Colonic mucosa (tissue), 4 donors: ENCODE results near the gene SLC6A13. TPM values are rescaled to one million over a fixed set of nuclear protein-coding genes. Genes with fewer than 3 reads are reported as not detected.

Experiments
- DNase-seq: peaks from one replicate; pipeline ENCODE4 v3.0.0-alpha.2; 2020
- H3K27ac ChIP-seq: fragments of 200-600 bp; one replicate; pipeline ENCODE4 v1.8.0; 2021
- H3K27me3 ChIP-seq: fragments of 200-600 bp; one replicate; pipeline ENCODE4 v1.8.0; 2021
- H3K36me3 ChIP-seq: fragments of 200-600 bp; one replicate; pipeline ENCODE4 v1.8.0; 2021
- H3K4me1 ChIP-seq: fragments of 200-600 bp; one replicate; pipeline ENCODE4 v1.8.0; 2021; ENCODE audit warnings: mild to moderate bottlenecking
- H3K4me3 ChIP-seq: fragments of 200-600 bp; one replicate; pipeline ENCODE4 v1.8.0; 2021
- H3K9ac ChIP-seq, 2 donors: one replicate each; pipeline ENCODE4 v1.7.0; 2013; ENCODE audit warnings: control low read depth in 2 of 2, low read depth in 2 of 2, low read length in 2 of 2
- H3K9me3 ChIP-seq: fragments of 200-600 bp; one replicate; pipeline ENCODE4 v1.8.0; 2021
- intact Hi-C: fragments of 100-400 bp; cut with DNase I; formaldehyde crosslinking; loops from one replicate; pipeline ENCODE4 v1.14.1; 2022
- total RNA-seq, 2 donors: library from RNA; stranded (reverse); fragmentation: NEBNext Ultra II Directional in 1 of 2; extraction: Animal tissue kit (Norgen Biotek cat#: 25700) in 1 of 2; gene quantifications; one replicate each; pipeline ENCODE4 v1.2.1, GENCODE V29; 2021
- TF ChIP-seq, protein P1 (sequence below): fragments of 200-600 bp; IDR thresholded peaks from one replicate; pipeline ENCODE4 v1.8.0; 2022; ENCODE audit warnings: antibody characterized with exemption, mild to moderate bottlenecking
- donor health status: healthy.
- donor health status: DM: no; HTN: no; CAD: no.
- donor health status: DM: no; HTN: no; CAD: no.

Gene SLC6A13
- total RNA-seq, 2 donors from 2014 or later = not detected

DNA sequence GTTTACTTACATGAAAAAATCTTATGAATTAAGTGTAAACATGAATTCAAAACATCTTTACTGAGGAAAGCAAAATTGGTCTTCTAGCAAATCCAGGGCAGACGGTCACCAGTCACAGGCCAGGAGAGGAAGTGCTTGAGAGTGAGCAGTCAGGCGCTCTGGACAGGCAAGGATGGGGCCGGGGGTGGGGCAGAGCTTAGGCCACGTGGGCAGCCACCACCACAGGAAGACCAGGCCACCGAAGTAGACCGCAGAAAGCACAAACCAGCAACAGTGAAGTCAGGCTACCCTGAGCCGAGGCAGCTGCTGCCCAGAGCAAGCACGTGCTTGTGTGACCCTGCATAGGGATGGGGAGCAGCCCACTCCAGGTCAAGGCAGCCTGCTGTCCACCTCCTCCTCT, 82.2 kb downstream of the SLC6A13 start:
- Histone ChIP-seq H3K4me3 (no peak overlapping the region), H3K9ac (no peak overlapping the region), H3K4me1 (no peaks in the 10 kb centered on the region), H3K27ac (no peak overlapping the region), H3K27me3 (no peaks in the 10 kb centered on the region), H3K36me3 (no peaks in the 10 kb centered on the region), H3K9me3 (no peaks in the 10 kb centered on the region)
- intact Hi-C loops = no loop called here
- TF ChIP-seq, protein P1, sequence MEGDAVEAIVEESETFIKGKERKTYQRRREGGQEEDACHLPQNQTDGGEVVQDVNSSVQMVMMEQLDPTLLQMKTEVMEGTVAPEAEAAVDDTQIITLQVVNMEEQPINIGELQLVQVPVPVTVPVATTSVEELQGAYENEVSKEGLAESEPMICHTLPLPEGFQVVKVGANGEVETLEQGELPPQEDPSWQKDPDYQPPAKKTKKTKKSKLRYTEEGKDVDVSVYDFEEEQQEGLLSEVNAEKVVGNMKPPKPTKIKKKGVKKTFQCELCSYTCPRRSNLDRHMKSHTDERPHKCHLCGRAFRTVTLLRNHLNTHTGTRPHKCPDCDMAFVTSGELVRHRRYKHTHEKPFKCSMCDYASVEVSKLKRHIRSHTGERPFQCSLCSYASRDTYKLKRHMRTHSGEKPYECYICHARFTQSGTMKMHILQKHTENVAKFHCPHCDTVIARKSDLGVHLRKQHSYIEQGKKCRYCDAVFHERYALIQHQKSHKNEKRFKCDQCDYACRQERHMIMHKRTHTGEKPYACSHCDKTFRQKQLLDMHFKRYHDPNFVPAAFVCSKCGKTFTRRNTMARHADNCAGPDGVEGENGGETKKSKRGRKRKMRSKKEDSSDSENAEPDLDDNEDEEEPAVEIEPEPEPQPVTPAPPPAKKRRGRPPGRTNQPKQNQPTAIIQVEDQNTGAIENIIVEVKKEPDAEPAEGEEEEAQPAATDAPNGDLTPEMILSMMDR = no peak
- DNase-seq = peak; percentile 38

DNA sequence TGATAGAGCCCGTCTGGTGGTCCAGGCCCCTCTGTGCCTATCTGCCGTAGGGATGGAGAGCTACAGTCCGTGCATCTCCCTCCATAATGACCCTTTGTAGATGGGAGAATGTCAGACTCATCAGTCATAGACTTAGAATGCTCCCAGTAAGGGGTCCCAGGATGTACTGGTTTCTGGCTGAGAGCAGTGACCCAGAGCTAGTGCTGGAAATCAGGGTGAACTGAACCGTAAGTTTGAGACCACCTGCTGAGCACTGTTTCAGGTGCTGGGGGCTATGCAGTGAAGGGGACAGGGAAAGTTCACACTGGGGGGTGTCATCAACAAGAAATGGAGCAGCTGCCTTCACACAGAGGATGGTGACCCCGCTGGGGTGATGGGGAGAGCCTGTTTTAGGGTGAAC, 82.8 kb downstream of the SLC6A13 start:
- H3K4me3 ChIP-seq = no peak overlapping the region
- H3K9me3 ChIP-seq = no peaks in the 10 kb centered on the region
- H3K4me1 ChIP-seq = no peaks in the 10 kb centered on the region
- H3K9ac ChIP-seq = no peak overlapping the region
- no peak for DNase-seq
- H3K27me3 ChIP-seq = no peaks in the 10 kb centered on the region
- H3K36me3 ChIP-seq = no peaks in the 10 kb centered on the region
- intact Hi-C loops = no loop called here
- H3K27ac ChIP-seq = no peak overlapping the region
- TF ChIP-seq, protein P1 = no peak

DNA sequence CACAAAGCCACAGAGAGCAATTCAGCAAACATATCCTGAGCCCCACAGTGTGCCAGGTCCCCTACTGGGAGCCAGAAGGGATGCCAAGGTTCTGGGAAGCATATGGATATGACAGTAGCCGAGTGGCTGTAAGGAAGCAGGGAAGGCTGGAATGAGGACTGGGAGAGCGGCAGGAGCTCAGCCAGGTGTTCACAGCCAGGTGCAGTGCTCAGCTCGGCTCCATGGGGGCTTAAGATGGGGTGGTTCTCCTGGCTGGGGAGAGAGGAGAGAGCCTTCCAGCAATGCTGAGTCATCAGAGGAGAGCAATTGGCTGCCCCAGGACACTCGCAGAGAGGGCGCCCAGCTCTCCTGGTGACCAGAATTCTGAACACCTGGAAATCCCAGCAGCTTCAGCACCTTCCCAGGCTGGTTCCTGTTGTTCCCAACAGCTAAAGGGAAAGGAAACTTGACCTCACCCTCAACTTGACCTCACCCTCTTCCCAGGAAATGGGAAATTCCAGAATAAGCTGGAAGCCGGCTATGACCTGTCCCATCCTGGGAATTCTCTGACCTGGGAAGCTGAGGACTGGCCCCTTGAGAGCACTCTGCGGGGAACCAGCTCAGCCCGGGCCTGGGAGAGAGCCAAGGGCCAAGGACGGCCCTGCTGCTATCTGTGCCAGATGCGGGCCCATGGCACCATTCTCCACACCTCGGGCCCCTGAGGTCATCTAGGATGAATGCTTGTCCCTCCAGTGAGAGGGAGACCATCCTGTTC, 83.3 kb downstream of the SLC6A13 start:
- no peak for DNase-seq
- TF ChIP-seq, protein P1 = no peak
- no peak overlapping the region for H3K27ac ChIP-seq
- no peaks in the 10 kb centered on the region for H3K4me1 ChIP-seq
- no peak overlapping the region for H3K4me3 ChIP-seq
- H3K27me3 ChIP-seq = no peaks in the 10 kb centered on the region
- intact Hi-C loops = no loop called here
- no peaks in the 10 kb centered on the region for H3K9me3 ChIP-seq
- no peaks in the 10 kb centered on the region for H3K36me3 ChIP-seq
- H3K9ac ChIP-seq = no peak overlapping the region

DNA sequence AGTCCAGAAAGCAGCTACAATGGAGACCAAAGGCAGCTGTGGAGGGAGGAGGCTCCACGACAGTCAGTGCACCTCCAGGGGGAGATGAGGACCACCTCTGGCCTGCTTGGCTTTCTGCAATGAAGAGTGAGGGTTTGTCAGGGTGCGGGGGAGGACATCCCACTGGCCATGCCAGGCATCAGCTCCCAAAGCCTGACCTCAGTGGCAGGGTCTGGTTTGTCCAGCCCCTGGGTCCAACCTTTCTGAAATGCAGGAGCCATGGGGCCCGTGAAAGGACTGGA, 83.9 kb downstream of the SLC6A13 start:
- H3K27ac ChIP-seq = no peak overlapping the region
- H3K36me3 ChIP-seq = no peaks in the 10 kb centered on the region
- no peaks in the 10 kb centered on the region for H3K9me3 ChIP-seq
- no peaks in the 10 kb centered on the region for H3K4me1 ChIP-seq
- H3K27me3 ChIP-seq = no peaks in the 10 kb centered on the region
- DNase-seq = no peak
- H3K4me3 ChIP-seq = no peak overlapping the region
- TF ChIP-seq, protein P1 = no peak
- intact Hi-C loops = no loop called here
- no peak overlapping the region for H3K9ac ChIP-seq

DNA sequence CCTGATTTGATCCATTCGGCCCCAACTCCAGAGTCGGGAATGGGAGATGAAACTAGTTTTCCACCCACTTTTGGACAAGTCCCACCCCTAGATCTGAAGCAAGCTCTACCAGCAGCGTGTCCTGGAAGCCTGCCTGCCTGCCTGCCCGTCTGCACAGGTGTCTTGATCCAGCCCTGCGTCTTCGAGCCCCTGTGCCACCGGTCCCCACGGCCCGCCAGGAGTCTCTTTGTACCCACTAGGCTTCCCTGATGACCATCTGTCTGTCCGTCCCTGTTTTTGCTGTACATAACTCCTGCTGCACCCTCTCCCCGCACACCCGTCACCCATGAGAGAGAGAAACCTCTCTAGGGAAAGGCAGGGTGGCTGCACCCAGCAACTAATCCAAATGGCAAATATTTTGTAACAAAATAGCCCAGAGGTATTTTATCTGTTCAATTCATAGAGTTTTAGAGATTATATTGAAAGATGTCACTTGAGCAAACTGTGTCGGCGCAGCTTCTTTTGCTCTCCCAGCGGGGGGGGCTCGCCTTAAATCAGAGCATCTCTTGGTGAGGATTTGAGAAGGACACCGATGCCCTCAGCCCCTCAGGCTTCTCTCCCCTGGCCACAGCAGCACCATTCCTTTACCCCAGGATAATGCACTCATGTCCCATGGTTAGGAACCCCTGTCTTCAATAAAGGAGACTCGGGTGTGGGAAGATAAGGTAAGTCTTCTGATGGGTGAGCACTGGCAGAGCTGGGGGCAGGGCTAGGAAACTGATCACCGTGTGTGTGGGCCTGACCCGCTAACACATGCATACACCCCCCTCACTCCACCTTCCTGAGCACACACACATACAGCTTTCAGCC, 84.4 kb downstream of the SLC6A13 start:
- TF ChIP-seq, protein P1 = no peak
- Histone ChIP-seq H3K4me1 (no peaks in the 10 kb centered on the region), H3K4me3 (no peak overlapping the region), H3K9me3 (no peaks in the 10 kb centered on the region), H3K27me3 (no peaks in the 10 kb centered on the region), H3K36me3 (no peaks in the 10 kb centered on the region), H3K9ac (no peak overlapping the region), H3K27ac (no peak overlapping the region)
- intact Hi-C loops = no loop called here
- DNase-seq = no peak
